Measurements from ENCODE around the gene THADA.

Gene THADA

GRCh38 chr2:43356774-43357173, 239.1 kb downstream of the THADA start:
- ATAC-seq (ENCODE audit: insufficient read depth, low read depth), result no peak
- no peak overlapping the region for H3K4me2 ChIP-seq (ENCODE audit: insufficient read depth, low read length)

GRCh38 chr2:43355399-43355798, 240.4 kb downstream of the THADA start:
- no peak for ATAC-seq (ENCODE audit: insufficient read depth, low read depth)
- no peak overlapping the region for H3K9ac ChIP-seq (ENCODE audit: low read depth, low read length)

More at GRCh38 chr2:43356774-43357173, 239.1 kb downstream of the THADA start:
- Histone ChIP-seq H3K9ac (ENCODE audit: low read depth, low read length) (no peak overlapping the region), H4K20me1 (ENCODE audit: insufficient read depth, low read length) (no peaks in the 10 kb centered on the region), H3K4me3 (ENCODE audit: low read depth in 1 of 2, low read length in 2 of 2) (no peak overlapping the region), H3K9me3 (ENCODE audit: insufficient read depth, low read length, severe bottlenecking) (no peaks in the 10 kb centered on the region), H3K27me3 (ENCODE audit: insufficient read depth, low read length, poor library complexity) (no peaks in the 10 kb centered on the region), H3K4me1 (ENCODE audit: insufficient read depth, low read length) (no peaks in the 10 kb centered on the region), H2AFZ (ENCODE audit: low read depth, low read length) (no peak overlapping the region), H3K27ac (ENCODE audit: low read length) (no peak overlapping the region), H3K79me2 (ENCODE audit: insufficient read depth, low read length) (no peaks in the 10 kb centered on the region), H3K36me3 (ENCODE audit: insufficient read depth, low read length) (no peaks in the 10 kb centered on the region)
- DNase-seq, result no peak
- TF ChIP-seq CTCF (IDR thresholded peaks at IDR 0.05; ENCODE audit: borderline replicate concordance, extremely low read depth, low read length, poor library complexity, severe bottlenecking), result no peak
- TF ChIP-seq EZH2 (IDR thresholded peaks at IDR 0.05; ENCODE audit: borderline replicate concordance, low read depth, low read length, severe bottlenecking), result no peak

GRCh38 chr2:43349904-43350303, 245.9 kb downstream of the THADA start:
- no peak for DNase-seq
- H2AFZ ChIP-seq (ENCODE audit: low read depth, low read length), result no peak overlapping the region
- H3K27ac ChIP-seq (ENCODE audit: low read length), result no peak overlapping the region
- H3K27me3 ChIP-seq (ENCODE audit: insufficient read depth, low read length, poor library complexity), result no peaks in the 10 kb centered on the region
- 0 out of 2 replicates have a peak, but pooled peaks cover 2% of the 10 kb centered on the region for H3K36me3 ChIP-seq (ENCODE audit: insufficient read depth, low read length)
- ATAC-seq (ENCODE audit: insufficient read depth, low read depth), result no peak
- no peak overlapping the region for H3K4me3 ChIP-seq (ENCODE audit: low read depth in 1 of 2, low read length in 2 of 2)
- H3K4me1 ChIP-seq (ENCODE audit: insufficient read depth, low read length), result no peaks in the 10 kb centered on the region
- no peaks in the 10 kb centered on the region for H3K9me3 ChIP-seq (ENCODE audit: insufficient read depth, low read length, severe bottlenecking)
- no peak overlapping the region for H3K9ac ChIP-seq (ENCODE audit: low read depth, low read length)
- H3K79me2 ChIP-seq (ENCODE audit: insufficient read depth, low read length), result no peaks in the 10 kb centered on the region
- H4K20me1 ChIP-seq (ENCODE audit: insufficient read depth, low read length), result no peaks in the 10 kb centered on the region
- no peak overlapping the region for H3K4me2 ChIP-seq (ENCODE audit: insufficient read depth, low read length)
- TF ChIP-seq EZH2 (IDR thresholded peaks at IDR 0.05; ENCODE audit: borderline replicate concordance, low read depth, low read length, severe bottlenecking), result no peak
- no peak for TF ChIP-seq CTCF (IDR thresholded peaks at IDR 0.05; ENCODE audit: borderline replicate concordance, extremely low read depth, low read length, poor library complexity, severe bottlenecking)

More at GRCh38 chr2:43355399-43355798, 240.4 kb downstream of the THADA start:
- Histone ChIP-seq H3K4me2 (ENCODE audit: insufficient read depth, low read length) (no peak overlapping the region), H3K36me3 (ENCODE audit: insufficient read depth, low read length) (no peaks in the 10 kb centered on the region), H3K27me3 (ENCODE audit: insufficient read depth, low read length, poor library complexity) (no peaks in the 10 kb centered on the region), H4K20me1 (ENCODE audit: insufficient read depth, low read length) (no peaks in the 10 kb centered on the region), H3K4me1 (ENCODE audit: insufficient read depth, low read length) (no peaks in the 10 kb centered on the region), H3K9me3 (ENCODE audit: insufficient read depth, low read length, severe bottlenecking) (no peaks in the 10 kb centered on the region), H2AFZ (ENCODE audit: low read depth, low read length) (no peak overlapping the region), H3K4me3 (ENCODE audit: low read depth in 1 of 2, low read length in 2 of 2) (no peak overlapping the region), H3K27ac (ENCODE audit: low read length) (no peak overlapping the region), H3K79me2 (ENCODE audit: insufficient read depth, low read length) (no peaks in the 10 kb centered on the region)
- no peak for TF ChIP-seq EZH2 (IDR thresholded peaks at IDR 0.05; ENCODE audit: borderline replicate concordance, low read depth, low read length, severe bottlenecking)
- no peak for TF ChIP-seq CTCF (IDR thresholded peaks at IDR 0.05; ENCODE audit: borderline replicate concordance, extremely low read depth, low read length, poor library complexity, severe bottlenecking)
- DNase-seq, result no peak
